ENCODE data around the gene CELA3A.
A peak's percentile ranks its signal among the peaks of the same experiment; 100 is the strongest.

Gene CELA3A

GRCh38 chr1:22050330-22050729 is 48.9 kb downstream of the CELA3A start:
- DNase-seq (ENCODE audit: low read depth) = no peak

GRCh38 chr1:22051607-22052114 is 50.2 kb downstream of the CELA3A start:
- DNase-seq (ENCODE audit: low read depth) = no peak

- DNase-seq (ENCODE audit: low read depth) = peak; percentile 95
Observed at GRCh38 chr1:22052115-22053016, 50.9 kb downstream of the CELA3A start, which contains the start of gene CDC42. Gene CDC42 (plus strand): TSS chr1:22052709. CDS start chr1:22078479, 25,770 bp downstream.

- peak; percentile 37 for DNase-seq (ENCODE audit: low read depth)
Observed at GRCh38 chr1:22053017-22053860, 51.8 kb downstream of the CELA3A start.

GRCh38 chr1:22053861-22054770 is 52.7 kb downstream of the CELA3A start:
- DNase-seq (ENCODE audit: low read depth) = no peak

- DNase-seq (ENCODE audit: low read depth) = no peak
Observed at GRCh38 chr1:22055463-22055862, 54.0 kb downstream of the CELA3A start.

GRCh38 chr1:22056043-22056442 is 54.6 kb downstream of the CELA3A start:
- no peak for DNase-seq (ENCODE audit: low read depth)

- no peak for DNase-seq (ENCODE audit: low read depth)
Observed at GRCh38 chr1:22056936-22057335, 55.5 kb downstream of the CELA3A start.

- DNase-seq (ENCODE audit: low read depth) = no peak
Observed at GRCh38 chr1:22057861-22058260, 56.4 kb downstream of the CELA3A start.
